ENCODE data around the gene DDIT4L. TPM values are rescaled to one million over a fixed set of nuclear protein-coding genes. Genes with fewer than 3 reads are reported as not detected.

DDIT4L gene
- total RNA-seq = 0.68 and 1.3 TPM in 2 replicates

- no peaks in the 10 kb centered on the region for H3K27me3 ChIP-seq (ENCODE audit: control insufficient read depth, insufficient read depth, low read length)
- no peak for DNase-seq (ENCODE audit: low read depth)
- no peak for TF ChIP-seq CTCF (IDR thresholded peaks at IDR 0.05; ENCODE audit: insufficient read depth, low read length, poor library complexity, severe bottlenecking)
Observed at GRCh38 chr4:100189820-100190642, at the start of gene DDIT4L. Gene DDIT4L (minus strand): TSS chr4:100190468. CDS start chr4:100189983, 485 bp downstream.

GRCh38 chr4:100240008-100240407 lies 49.7 kb upstream of the DDIT4L start:
- Histone ChIP-seq H3K27me3 (ENCODE audit: control insufficient read depth, insufficient read depth, low read length) (no peaks in the 10 kb centered on the region), H3K4me3 (ENCODE audit: low read depth, low read length) (no peak overlapping the region), H3K36me3 (ENCODE audit: control insufficient read depth, insufficient read depth, low read length) (no peaks in the 10 kb centered on the region)
- DNase-seq (ENCODE audit: low read depth) = no peak
- no peak for TF ChIP-seq CTCF (IDR thresholded peaks at IDR 0.05; ENCODE audit: insufficient read depth, low read length, poor library complexity, severe bottlenecking)

More at GRCh38 chr4:100189820-100190642, at the start of gene DDIT4L:
- H3K4me3 ChIP-seq (ENCODE audit: low read depth, low read length) = peak within 1 kb of the TSS; percentile 60
- H3K36me3 ChIP-seq (ENCODE audit: control insufficient read depth, insufficient read depth, low read length) = no peaks in the 10 kb centered on the region

GRCh38 chr4:100224721-100225120 lies 34.5 kb upstream of the DDIT4L start:
- TF ChIP-seq CTCF (IDR thresholded peaks at IDR 0.05; ENCODE audit: insufficient read depth, low read length, poor library complexity, severe bottlenecking) = no peak
- H3K4me3 ChIP-seq (ENCODE audit: low read depth, low read length) = no peak overlapping the region
- DNase-seq (ENCODE audit: low read depth) = no peak

GRCh38 chr4:100224160-100224559 lies 33.9 kb upstream of the DDIT4L start:
- no peak for TF ChIP-seq CTCF (IDR thresholded peaks at IDR 0.05; ENCODE audit: insufficient read depth, low read length, poor library complexity, severe bottlenecking)
- DNase-seq (ENCODE audit: low read depth) = no peak
- H3K4me3 ChIP-seq (ENCODE audit: low read depth, low read length) = no peak overlapping the region
- H3K36me3 ChIP-seq (ENCODE audit: control insufficient read depth, insufficient read depth, low read length) = no peaks in the 10 kb centered on the region
- H3K27me3 ChIP-seq (ENCODE audit: control insufficient read depth, insufficient read depth, low read length) = no peaks in the 10 kb centered on the region

More at GRCh38 chr4:100224721-100225120, 34.5 kb upstream of the DDIT4L start:
- Histone ChIP-seq H3K27me3 (ENCODE audit: control insufficient read depth, insufficient read depth, low read length) (no peaks in the 10 kb centered on the region), H3K36me3 (ENCODE audit: control insufficient read depth, insufficient read depth, low read length) (no peaks in the 10 kb centered on the region)

GRCh38 chr4:100208964-100209363 lies 18.7 kb upstream of the DDIT4L start:
- Histone ChIP-seq H3K4me3 (ENCODE audit: low read depth, low read length) (no peak overlapping the region), H3K27me3 (ENCODE audit: control insufficient read depth, insufficient read depth, low read length) (no peaks in the 10 kb centered on the region), H3K36me3 (ENCODE audit: control insufficient read depth, insufficient read depth, low read length) (no peaks in the 10 kb centered on the region)
- TF ChIP-seq CTCF (IDR thresholded peaks at IDR 0.05; ENCODE audit: insufficient read depth, low read length, poor library complexity, severe bottlenecking) = no peak
- DNase-seq (ENCODE audit: low read depth) = no peak

All from kidney epithelial cell (primary cell).